GM10248 (cell line): ENCODE measurements around the gene CCL18.

ENCODE experiments used
- CTCF ChIA-PET: fragments of 300-600 bp; sonication (Branson Sonifier 250); formaldehyde crosslinking; extraction: SDS; loops from one replicate; lab custom pipeline; 2021; ENCODE audit warnings: antibody characterized with exemption; lab: Yijun Ruan, JAX
- POLR2A ChIA-PET: fragments of 350-650 bp; sonication (Branson Sonifier 250); formaldehyde crosslinking; extraction: SDS; loops from one replicate; lab custom pipeline; 2020; ENCODE audit warnings: antibody characterized with exemption; lab: Yijun Ruan, JAX
- DNase-seq: peaks from one replicate; pipeline ENCODE4 v3.0.0; 2012; ENCODE audit errors: extremely low spot score
- TF ChIP-seq, protein P1 (sequence below): IDR thresholded peaks from 2 replicates; pipeline ENCODE4 v1.5.1; 2012; ENCODE audit warnings: mild to moderate bottlenecking, low read depth; ENCODE audit errors: extremely low read depth, missing control alignments, control extremely low read depth

The CCL18 gene

GRCh38 chr17:36055171-36055570 is 8.9 kb upstream of the CCL18 start:
- ChIA-PET POLR2A (no interaction called here), CTCF (interaction anchor here (1.3 to 7.5 kb wide), 3 partner anchors 16 to 95 kb away, joined by 3 to 67 read pairs (median 6); no protein-coding TSS in a partner anchor)
- TF ChIP-seq, protein P1, sequence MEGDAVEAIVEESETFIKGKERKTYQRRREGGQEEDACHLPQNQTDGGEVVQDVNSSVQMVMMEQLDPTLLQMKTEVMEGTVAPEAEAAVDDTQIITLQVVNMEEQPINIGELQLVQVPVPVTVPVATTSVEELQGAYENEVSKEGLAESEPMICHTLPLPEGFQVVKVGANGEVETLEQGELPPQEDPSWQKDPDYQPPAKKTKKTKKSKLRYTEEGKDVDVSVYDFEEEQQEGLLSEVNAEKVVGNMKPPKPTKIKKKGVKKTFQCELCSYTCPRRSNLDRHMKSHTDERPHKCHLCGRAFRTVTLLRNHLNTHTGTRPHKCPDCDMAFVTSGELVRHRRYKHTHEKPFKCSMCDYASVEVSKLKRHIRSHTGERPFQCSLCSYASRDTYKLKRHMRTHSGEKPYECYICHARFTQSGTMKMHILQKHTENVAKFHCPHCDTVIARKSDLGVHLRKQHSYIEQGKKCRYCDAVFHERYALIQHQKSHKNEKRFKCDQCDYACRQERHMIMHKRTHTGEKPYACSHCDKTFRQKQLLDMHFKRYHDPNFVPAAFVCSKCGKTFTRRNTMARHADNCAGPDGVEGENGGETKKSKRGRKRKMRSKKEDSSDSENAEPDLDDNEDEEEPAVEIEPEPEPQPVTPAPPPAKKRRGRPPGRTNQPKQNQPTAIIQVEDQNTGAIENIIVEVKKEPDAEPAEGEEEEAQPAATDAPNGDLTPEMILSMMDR: no peak
- DNase-seq: no peak

DNA sequence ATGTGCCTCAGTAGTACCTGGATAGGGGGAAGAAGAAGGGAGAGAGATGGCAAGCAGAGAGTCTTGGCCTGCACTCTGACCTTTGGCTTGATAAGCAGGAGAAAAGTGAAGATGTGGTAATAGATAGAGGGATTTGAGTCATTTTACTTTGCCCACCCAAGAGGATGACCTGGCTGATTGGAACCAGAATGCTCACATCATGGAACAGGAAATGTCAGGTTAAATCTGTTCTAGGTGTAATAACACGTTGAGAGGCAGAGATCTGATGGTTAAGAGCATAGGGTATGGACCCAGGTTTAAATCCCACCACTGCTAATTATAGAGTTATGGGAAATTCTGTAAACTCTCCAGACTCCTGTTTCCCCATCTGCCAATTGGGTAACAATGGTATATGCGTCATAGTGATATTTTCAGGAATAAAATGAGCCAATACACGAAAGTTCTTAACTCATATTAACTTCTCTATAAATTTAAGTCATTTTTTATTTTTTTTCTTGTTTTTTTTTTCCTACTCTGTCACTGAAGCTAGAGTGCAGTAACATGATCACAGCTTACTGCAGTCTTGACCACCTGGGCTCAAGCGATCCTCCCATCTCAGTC is 8.1 kb upstream of the CCL18 start:
- TF ChIP-seq, protein P1: no peak
- DNase-seq: no peak
- ChIA-PET POLR2A (no interaction called here), CTCF (interaction anchor here (1.3 to 7.5 kb wide), 3 partner anchors 15 to 92 kb away, joined by 3 to 67 read pairs (median 4); no protein-coding TSS in a partner anchor)

DNA sequence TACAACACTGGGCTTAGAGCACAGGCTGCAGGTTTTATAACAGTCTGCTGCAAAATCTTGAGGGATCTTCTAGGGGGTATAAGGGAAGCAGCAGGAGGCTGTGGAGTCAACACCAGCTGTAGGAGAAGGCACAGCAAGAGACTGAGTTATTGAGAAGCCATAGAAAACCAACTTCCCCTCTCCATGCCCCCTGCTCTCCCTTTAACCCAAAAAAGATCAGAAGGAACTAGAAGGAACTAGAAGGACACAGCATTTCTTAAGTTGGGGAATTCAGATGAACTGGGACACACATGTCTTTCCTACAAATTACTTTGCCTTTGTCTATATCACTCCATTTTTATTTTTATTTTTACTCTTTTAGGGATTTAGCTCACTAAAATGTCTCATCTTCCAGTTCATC is 6.2 kb upstream of the CCL18 start:
- POLR2A ChIA-PET: no interaction called here
- DNase-seq: no peak
- TF ChIP-seq, protein P1: no peak
- CTCF ChIA-PET: interaction anchor here (1.3 to 7.5 kb wide), 5 partner anchors 10 to 89 kb away, joined by 3 to 67 read pairs (median 4); no protein-coding TSS in a partner anchor

- ChIA-PET POLR2A (interaction anchor here (0.6 kb wide), 1 partner anchor 476 kb away, joined by 6 read pairs; no protein-coding TSS in a partner anchor), CTCF (interaction anchor here (7.5 kb wide), 1 partner anchor 11 kb away, joined by 67 read pairs; no protein-coding TSS in a partner anchor)
- TF ChIP-seq, protein P1: no peak
- no peak for DNase-seq
These were observed 4.7 kb upstream of the CCL18 start for GRCh38 chr17:36059406-36059805.

GRCh38 chr17:36060816-36061215 is 3.3 kb upstream of the CCL18 start:
- DNase-seq: no peak
- TF ChIP-seq, protein P1: no peak
- ChIA-PET POLR2A (no interaction called here), CTCF (interaction anchor here (4.4 kb wide), 1 partner anchor 11 kb away, joined by 27 read pairs; no protein-coding TSS in a partner anchor)

GRCh38 chr17:36066365-36066985 is 2.4 kb downstream of the CCL18 start:
- TF ChIP-seq, protein P1: no peak
- CTCF ChIA-PET: interaction anchor here (1.0 to 2.7 kb wide), 6 partner anchors 11 to 97 kb away, joined by 3 to 10 read pairs (median 4); partner anchors contain the start of gene CCL16
- POLR2A ChIA-PET: no interaction called here

More at GRCh38 chr17:36066365-36066985, 2.4 kb downstream of the CCL18 start:
- DNase-seq: no peak
